ENCODE results near the gene IFIT1.
"Not testable (repeated sequence)": the region's sequence is repeated elsewhere in the genome, so short reads cannot be mapped to it uniquely, and the experiment has no call there.

The IFIT1 gene

DNA sequence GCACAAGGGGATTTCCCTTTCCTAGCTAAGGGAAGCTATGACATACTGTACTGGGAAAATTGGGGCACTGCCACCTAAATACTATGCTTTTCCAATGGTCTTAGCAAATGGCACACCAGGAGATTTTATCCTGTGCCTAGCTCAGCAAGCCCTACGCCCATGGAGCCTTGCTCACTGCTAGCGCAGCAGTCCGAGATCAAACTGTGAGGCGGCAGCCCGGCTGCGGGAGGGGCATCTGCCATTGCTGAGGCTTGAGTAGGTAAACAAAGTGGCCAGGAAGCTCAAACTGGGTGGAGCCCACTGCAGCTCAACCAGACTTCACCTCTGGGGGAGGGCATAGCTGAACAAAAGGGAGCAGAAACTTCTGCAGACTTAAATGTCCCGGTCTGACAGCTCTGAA, 52.4 kb downstream of the IFIT1 start:
- DNase-seq = not testable (repeated sequence)

DNA sequence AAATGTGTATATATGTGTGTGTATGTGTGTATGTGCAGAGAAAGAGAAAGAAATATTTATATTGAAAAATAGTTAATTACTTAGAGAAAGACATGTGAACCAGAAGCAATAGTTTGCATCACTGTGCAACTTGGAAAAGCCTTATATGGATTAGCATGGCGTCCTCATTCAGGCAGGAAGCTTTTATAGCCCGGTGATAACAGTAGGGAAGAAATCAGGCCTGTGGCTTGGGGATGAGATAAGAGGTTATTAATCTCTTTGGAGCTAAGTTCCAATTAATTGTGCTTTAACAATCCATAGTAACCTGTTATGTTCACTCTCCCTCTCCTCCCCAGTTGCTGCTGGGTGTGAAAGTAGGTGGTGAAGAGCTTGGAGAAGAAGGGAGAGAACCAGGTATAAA, 58.5 kb downstream of the IFIT1 start:
- DNase-seq = no peak

DNA sequence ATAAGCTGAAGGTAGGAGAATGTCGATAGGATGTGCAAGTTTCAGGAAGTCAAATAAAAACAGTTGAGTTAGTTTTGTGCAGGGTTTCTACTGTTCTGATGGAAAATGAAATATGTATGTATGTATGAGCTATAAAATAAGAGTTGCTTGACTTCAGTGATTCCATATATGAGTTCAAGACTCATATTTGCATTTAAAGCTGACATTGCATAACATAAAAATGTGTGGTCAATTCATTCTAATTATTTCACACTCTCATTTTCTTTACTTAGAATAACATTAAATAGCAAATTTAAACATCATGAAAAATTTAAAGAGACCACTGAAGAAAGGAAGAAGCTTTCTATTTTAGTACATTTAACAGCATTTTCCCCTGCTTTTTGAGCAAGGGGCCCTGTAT, 59.8 kb downstream of the IFIT1 start:
- DNase-seq = no peak

DNA sequence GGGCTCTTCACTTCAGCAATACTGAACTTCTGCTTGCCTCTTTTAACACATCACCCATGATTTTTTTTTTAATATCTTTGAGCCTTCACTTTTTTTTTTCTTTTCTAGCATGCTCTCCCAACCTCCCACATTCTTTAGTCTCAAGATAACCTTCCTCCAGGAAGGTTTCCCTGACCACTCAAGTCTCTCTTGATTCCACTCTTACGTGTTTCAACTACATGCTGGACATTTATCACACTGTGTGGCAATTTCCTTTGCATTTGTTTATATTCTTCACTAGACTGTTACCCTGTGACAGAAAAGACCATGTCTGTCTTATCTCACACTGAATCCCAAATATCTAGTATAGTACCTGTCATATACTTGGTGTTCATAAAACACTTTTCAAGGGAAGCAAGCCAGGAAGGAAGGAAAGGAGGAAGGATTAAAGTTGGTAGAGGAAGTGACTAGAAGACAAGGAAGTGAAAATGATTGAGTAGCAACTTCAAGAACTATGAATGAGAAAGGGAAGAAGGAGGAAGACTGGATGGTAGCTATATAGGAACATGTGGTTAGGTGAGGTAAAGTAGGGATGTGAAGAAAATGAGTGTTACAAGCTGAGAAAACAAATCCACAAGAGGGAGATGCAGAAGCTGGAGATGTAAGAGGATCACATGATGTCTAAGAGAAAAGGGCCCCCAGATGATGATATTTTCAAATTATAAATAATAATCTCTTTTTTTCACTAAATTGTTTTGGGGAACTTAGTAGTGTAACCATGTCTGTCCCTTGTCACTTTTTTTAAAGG, 62.3 kb downstream of the IFIT1 start:
- DNase-seq = no peak

Measured in NCI-H524 (cell line).